GM21825 (cell line): ENCODE results near the gene PGA4.
A peak's percentile ranks its signal among the peaks of the same experiment; 100 is the strongest.
"Not testable (repeated sequence)": the region's sequence is repeated elsewhere in the genome, so short reads cannot be mapped to it uniquely, and the experiment has no call there.

Experiments used
- ATAC-seq: cut with Tn5 transposase; IDR thresholded peaks from one replicate; pipeline ENCODE4 v1.9.1; 2021; ENCODE audit warnings: mild to moderate bottlenecking, moderate library complexity; ENCODE audit not compliant: unreplicated experiment

The PGA4 gene

DNA sequence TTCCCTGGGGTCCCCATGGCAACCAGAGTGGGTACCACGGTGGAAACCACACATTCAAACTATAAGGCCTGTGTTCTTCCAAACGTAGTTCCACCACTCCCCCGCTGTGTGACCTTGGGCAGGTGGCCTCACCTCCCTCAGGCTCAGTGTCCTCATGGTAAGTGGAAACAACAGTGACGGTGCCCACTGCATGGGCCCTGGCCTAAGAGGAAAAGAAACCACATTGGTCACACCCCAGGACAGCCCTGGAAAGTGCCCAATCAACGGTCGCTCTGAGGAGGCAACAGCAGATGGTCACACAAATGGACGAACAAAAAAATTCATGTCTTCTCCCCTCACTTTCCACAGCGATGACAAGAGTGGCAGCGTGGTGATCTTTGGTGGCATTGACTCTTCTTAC, 25.9 kb downstream of the PGA4 start:
- ATAC-seq = not testable (repeated sequence)

DNA sequence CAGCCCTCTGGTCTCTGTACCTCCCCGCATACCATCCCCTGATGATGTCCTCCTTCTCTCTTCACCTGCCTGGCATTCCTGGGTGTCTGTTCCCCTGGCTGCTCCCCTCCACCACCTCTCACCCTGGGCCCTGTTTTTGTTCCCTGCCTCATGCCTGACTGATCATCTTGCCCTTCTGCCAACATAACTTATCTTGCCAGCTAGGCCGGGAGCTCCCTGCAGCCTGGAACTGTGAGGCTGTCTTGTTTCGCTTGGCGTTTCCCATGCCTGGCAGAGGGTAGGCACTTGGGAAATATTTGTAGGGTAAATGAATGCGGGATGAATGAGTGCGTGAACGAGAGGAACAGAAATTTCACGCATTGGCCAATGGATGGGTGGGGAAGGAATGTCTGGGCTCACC, 27.1 kb downstream of the PGA4 start:
- ATAC-seq = not testable (repeated sequence)

DNA sequence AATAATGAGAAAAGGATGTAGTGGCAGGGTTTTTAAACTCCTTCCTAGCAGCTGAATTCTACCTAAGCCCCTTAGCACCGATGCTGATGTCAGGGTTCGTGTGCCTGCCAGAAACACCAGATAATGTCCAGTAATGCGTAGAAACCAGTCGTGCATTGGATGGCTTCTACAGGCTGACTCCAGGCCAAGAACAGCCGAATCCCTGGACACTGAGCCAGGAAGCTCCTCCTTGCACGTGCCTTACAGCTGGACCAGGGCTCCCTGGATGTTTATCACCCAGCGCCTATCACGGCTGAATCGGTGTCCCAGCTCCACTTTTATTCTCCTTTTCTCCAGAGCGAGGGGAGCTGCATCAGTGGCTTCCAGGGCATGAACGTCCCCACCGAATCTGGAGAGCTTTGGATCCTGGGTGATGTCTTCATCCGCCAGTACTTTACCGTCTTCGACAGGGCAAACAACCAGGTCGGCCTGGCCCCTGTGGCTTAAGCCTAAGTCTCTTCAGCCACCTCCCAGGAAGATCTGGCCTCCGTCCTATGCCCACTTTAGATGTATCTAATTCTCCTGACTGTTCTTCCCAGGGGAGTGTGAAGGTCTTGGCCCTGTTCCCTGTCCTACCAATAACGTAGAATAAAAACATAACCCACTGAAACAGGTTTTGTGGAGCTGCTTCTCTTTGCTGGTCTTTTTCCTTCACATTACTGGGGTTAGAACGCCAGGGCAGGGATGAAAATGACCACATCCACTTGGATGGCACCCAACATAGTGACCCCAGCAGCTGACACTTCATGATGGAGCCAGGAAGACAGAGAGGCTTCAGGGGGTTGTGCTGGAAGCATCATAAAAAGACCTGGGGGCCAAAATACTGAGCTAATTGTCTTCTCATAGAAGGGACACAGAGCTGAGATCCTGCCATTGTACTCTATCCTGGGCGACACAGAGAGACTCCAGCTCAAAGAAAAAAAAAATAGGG, 28.9 kb downstream of the PGA4 start:
- ATAC-seq = not testable (repeated sequence)

DNA sequence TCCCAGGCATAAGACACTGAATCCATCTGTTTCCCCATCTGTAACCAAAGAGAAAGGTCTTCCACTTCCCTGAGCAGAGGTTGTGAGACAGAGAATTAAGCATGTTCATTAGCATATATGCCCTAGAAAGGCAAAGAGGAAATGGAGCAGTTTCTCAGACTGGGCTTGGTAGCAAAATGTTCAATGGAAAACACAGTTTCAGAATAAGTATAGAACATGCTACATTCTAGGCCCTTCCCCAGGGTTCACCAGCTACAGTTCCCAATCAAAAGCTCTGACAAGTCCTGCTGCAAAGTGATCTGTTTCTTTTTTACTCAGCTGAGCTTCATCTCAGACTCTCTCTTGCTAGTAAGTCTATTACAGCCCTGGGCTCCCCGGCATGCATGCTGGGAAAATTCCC, 30.2 kb downstream of the PGA4 start:
- ATAC-seq = not testable (repeated sequence)

DNA sequence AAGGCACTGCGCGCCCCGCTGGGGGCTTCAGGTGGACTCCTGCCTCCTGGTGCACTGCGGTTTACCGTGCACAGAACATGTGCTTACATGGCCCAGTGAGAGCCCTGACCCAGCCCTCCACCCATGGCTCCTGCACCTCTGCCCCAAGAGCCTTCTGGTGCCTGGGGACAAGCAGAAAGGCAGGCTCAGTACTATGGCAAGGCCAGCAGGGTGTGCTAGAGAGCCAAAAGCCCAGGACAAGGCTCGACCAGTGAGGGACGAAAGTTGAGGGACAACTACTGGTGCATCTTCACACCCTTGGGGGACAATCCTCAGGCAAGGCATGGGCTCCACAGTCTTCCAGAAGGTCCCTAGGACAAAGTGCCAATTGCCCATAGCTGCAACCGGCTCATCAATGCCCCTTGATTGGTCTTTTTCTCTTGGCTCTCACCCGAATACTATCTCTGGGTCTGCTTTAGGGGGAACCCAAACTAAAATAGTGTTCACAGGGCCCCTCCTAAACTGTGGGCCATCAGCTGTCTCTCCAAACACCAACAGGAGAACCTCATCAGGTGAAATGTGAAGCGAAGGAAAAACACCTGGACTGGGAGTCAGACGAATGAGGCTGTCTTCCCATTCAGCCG, 32.4 kb downstream of the PGA4 start:
- ATAC-seq = peak; percentile 73

DNA sequence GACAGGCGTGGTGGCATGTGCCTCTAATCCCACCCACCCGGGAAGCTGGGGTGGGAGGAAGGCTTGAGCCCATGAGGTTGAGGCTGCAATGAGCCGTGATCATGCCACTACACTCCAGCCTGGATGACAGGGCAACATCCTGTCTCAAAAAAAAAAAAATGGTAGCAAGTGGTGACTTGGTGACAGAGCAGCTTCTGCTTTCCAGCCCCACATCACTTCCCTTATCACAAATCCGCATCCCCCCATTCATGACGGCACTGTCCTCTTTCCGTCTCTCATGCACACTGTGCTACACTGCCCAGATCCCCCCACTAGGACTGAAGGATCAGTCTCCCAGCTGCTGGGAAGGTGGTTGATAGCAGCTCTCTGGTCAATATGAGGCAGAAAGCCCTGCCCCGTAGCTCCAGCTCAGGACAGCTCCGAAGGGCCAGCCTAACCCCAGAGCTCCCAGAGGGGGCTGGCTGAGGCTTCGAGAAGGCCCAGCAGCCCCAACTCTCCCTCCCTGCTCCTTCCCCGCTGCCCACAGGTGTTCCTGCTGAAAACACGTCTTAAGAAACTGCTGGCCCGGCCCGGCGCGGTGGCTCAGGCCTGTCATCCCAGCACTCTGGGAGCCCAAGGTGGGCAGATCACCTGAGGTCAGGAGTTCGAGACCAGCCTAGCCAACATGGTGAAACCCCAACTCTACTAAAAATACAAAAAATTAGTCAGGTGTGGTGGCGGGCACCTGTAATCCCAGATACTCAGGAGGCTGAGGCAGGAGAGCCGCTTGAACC, 34.7 kb downstream of the PGA4 start:
- no peak for ATAC-seq

DNA sequence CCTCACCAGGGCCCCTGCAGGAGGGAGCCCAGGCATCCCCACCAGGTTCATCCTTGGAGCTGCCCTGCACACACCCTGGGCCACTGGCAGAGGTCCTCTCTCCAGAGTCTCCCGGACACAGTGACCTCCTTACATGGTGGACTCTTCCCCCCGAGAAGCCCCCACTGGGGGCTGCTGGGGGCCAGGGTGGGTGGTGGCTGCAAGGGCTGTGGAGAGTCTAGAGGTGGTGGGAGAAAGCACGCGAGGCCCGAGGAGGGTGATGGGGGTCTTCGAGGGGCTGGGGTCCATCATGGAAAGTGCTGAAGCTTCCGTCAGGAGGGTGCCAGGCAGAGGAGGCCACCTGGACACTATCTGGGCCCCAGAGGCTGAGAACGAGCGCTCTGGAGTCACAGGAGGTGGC, 36.4 kb downstream of the PGA4 start:
- no peak for ATAC-seq

DNA sequence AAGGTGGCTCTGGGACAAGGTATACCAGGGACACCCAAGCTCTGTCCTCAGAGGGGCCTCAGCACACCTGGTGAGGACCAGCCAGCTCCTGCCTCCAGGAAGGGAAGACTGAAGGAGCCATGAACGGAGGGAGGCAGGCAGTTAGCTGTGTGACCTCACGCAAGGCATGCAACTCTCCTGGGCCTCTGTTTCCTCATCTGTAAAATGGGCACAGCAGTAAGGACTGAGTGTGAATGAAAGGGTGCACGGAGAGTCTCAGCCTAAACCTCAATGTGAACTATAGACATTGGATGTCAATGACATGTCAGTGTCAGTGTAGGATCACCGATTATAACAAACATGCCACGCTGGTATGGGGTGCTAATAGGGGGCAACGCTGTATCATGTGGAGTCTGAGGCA, 37.2 kb downstream of the PGA4 start:
- no peak for ATAC-seq

DNA sequence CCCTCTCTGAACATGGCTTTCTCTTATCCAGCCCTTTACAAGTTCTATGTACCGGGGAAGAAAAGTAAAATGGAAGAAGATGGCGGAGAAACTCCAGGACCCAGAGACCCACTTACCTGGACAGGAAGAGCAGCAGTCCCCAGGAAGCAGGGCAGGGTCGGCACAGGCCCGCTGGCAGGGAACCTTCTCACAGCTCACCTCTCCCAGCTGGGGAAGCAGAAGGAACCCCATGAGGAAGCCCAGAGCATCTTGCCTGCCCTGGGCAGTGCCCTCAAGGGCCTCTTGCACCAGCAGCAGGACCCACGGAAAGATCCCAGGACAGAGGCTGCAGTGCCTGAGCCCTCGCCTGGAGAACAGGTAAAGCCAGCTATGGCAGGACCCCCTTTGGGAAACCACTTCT, 42.2 kb downstream of the PGA4 start:
- ATAC-seq = no peak

DNA sequence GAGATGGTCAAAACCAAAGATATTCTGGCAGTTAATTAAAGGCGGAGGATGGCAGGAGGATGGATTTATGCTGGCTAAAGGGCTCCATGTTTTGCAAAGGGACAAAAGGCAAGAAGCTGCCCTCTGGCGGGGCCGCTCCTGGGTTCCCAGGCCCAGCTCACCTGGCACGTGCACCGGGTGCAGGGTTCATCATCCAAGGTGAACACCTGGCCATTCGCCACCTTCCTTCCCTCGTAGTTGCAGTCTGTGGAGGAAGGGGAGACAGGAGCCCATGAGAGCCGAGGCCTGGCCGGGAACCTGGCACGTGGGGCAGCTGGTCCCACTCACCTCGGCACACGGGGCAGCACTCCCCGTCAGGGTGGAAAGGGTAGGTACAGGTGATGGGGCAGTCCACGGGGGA, 42.6 kb downstream of the PGA4 start:
- ATAC-seq = no peak

DNA sequence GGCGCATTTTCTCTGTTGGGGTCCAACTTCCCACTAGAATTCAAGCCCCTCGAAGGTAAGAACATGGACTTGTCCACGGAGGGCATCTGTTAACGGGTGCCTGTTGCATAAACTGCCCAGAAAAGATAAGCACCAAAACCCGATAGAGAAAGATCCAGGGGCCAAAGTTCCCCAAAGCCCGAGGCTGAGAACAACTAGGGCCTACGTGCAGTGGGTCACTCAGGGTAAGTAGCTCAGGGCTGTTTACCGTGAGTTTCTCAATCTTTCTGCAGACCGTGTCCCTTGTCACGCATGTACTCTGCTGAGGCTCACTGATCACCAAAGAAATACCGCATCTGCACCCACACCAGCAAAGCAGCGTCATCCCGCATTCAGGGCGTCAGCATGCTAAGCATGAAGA, 43.2 kb downstream of the PGA4 start:
- no peak for ATAC-seq

DNA sequence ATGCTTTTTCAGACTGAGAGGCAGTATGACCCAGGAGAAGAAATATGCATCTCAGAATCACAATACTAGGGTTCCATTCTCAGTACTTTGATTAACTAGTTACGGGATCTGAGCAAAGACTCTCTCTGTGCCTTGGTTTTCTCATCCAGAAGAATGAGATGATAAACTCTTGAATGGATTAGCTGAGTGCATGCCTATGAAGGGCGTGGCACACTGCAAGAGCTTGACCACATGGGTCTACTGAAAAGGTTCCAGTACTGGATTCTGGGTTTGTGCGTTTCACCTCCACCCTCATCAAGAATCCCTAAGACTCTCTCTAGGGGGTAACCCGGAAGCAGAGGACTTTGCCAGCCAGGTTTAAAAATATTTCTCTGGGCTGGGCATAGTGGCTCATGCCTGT, 44.5 kb downstream of the PGA4 start:
- no peak for ATAC-seq

DNA sequence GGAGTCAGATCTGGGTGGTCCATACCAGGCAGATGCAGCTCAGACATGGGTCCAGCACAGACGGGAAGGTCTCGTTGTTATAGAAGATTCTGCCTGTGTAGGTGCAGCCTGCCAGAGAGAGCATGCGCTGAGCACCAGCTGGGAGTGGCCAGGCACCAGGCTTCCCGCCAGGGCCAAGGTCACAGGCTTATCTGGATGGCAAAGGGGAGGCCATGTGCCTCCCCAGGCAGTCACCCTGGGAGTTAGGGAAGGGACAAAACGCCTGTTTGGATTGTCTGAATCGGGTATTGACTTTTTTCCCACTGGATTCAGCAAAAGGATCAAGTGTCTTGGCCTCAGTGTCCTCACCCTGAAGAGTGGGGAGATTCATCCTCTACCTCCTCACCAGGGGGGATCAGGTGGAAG, 45.3 kb downstream of the PGA4 start:
- ATAC-seq = no peak

DNA sequence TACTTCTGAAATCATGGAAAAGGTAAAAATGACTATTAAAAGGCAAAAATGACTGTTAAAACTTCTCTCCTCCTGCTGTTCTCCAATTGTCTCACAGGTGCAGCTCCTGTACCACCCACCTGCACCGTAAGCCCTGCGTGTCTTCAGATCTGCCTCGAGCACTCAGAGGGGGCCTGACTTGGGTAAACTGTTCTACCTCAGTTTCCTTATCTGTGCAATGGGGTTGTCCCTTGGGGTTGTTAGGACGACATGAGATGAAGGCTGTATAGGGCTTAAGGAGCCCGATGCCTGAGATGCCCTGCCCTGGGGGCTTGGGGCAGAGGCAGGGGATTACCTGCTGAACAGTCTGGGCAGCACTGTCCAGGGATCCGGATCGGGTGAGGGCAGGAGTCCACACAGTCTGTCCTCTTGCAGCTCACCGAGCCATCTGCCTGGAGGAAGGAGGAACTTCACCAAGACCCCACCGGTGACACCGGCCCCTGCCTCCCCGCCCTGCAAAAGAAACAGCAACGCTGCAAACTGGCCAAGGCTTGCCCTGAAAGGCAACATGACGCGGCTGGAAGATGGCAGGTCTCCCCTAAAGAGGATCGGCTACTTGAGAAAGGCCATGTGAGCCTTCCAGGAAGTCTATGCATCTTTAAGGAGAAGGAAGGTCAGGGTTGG, 46.6 kb downstream of the PGA4 start:
- no peak for ATAC-seq

DNA sequence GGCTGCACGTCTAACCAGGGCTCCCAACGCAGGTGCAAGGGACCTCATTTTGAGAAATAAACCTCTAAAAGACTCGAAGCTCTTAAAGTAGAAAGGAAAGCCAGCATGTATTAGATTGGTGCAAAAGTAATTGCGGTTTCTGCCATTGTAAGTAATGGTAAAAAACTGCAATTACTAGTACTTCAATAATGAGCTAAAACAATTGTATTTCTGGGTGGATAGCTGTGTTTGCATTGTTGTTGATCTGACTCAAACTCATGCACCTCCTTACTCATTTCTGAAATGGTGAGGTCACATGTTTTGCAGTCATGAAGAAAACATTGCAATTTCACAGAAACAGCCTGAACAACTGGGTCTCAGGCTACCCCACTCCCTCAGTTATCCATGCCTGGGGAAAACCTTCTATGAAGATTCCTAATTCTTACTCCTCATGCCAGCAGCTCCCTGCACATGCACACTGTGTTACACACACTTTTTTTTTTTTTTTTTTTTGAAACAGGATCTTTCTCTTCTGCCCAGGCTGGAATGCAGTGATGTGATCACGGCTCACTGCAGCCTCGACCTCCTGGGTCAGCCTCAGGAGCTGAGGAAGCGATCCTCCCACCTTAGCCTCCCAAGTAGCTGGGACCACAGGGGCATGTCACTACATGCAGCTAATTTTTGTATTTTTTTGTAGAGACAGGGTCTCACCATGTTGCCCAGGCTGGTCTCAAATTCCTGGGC, 48.4 kb downstream of the PGA4 start:
- ATAC-seq = no peak

DNA sequence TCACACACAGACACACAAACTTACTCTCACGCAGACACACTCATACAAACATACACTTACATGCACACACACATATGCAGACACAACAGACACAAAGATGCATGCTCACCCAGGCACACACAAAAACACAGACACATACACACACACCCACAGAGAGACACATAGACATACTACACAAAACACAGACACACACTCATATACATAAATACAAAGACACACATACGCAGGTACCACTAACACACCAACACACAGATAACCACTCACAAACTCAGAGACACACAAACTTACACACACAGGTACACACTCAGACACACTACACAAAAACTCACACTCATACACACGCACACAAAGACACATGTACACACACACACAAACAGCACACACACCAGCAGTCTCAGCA, 50.6 kb downstream of the PGA4 start:
- no peak for ATAC-seq

DNA sequence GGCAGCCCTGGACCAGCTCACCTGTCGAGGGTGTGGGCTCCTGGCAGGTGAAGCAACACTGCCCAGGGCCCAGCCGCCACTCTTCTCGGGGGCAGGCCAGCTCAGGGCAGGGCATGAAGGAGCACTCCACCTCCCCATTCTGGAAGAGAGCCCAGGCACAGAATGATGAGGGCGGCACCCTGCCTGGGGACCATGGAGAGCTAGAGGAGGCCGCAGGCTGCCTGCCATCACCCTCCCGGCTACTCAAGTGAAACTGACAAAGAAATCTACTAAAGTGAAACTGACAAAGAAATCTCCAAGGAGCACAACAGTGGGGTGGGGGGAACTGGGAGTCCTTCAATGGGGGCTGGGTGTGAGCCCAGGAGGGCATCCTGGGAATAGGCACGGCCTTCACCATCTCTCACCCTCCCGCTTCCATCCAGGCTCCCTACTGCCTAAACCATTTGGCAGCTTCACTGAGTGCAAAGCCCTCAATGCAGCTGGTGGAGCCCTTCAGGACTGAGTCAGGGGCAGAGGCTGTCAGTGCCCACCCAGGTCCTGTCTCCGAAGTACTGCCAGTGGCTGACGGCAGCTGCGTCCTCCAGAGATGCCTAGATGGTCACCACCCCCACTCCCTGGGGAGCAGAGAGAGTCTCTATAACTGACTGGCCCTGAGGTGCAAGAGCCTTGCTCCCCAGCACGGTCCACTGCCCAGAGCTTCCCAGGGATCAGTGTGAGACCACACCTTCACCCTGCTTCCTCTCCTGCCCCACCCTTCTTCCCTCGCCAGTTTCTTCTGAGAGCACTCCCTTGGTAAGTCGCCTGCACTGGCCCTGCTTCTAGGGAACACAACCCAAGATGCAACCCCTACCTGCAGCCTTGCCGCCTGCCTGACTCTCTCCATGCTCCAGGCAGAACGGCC, 51.3 kb downstream of the PGA4 start:
- no peak for ATAC-seq

DNA sequence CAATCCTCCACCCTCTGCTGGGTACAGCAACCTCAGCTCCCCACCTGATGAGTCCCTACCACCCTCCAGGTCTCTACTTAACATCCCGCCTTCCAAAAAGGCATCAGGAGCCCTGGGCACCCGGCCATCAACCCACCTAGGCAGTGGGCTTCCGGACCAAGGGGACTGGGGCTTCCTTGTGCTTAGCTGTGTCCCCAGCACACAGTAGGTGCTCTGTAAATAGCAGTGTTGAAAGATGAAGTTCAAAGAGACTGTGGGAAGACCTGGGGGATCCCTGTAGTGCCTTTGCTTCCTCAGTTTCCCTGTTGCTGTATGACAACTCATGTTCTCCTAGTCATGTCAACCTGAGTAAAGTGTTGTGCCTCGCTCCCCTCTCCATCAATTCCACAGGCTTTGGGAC, 51.9 kb downstream of the PGA4 start:
- no peak for ATAC-seq

DNA sequence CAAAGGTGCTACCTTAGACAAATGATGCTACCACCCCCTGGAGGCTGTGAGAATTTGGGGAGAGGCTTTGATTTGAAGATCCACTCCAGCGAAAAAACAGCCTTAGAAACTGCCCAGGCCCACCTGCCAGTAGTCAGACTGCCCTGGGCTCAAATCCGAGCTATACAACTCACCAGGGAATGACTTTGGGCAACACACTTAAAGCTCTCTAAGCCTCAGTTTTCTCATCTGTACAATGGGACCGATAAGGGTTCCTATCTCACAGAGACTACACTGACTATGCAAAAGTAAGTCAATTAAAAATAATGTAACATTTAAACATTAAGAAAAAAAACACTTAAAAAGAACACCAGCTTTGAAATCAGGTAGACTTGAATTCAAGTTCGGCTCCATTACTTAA, 53.0 kb downstream of the PGA4 start:
- ATAC-seq = no peak
